ENCODE measurements around the gene PIPOX.
"Not testable (repeated sequence)": the region's sequence is repeated elsewhere in the genome, so short reads cannot be mapped to it uniquely, and the experiment has no call there.

PIPOX gene

DNA sequence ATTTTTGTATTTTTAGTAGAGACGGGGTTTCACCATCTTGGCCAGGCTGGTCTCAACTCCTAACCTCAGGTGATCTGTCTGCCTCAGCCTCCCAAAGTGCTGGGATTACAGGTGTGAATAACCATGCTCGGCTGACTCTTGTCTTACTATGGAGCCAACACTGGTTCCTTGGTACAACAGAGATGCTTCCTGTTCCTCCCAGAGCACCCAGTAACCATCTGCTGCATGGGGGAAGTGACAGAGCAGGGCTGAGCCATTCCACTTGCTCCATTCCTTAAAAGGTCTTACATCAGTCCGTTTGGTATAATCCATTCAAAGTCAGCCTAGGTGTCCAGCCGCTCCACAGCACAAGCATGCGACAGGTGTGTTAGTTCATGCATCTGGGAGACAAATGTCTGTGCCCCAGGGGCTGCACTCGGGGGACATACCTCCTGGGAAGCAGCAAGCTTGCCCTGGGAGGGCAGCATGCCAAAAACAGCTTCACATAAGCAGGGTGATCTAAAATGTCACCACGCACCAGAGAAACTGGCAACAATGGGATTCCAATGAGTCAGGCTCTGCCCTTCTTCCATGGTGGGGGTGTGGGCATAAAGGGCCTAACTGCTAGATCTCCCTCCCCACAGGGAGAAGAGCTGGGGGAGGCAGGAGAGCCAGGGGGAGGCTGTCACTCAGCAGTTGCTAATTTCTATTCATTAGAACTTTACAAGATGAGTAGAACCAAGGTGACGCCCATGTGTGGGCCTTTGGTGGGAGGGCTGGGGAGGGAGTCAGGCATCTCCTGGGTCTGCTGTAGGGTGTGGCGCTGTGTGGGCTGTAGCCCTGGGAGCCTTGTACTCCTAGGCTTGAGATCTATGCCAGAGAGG is 35.5 kb downstream of the PIPOX start:
- DNase-seq = peak; percentile 35 to 68

DNA sequence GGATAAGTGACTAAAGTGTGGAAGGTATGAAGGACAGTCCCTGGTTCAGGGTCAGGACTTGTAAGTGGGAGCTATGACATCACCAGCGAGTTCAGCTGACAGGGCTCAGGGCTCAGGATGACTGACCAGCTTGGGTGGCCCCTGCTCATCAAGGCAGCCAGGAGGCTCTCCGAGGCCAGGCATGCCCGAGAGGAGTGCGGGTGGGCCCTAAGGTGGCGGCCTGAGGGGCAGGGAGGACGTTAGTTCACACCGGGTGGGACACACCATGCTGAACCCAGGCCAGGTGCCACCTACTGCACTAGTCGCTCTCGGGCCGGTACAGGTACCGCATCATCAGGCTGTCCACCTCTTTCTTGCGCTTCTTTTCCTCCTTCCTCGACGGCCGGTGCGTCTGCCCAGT is 36.5 kb downstream of the PIPOX start:
- no peak for DNase-seq

DNA sequence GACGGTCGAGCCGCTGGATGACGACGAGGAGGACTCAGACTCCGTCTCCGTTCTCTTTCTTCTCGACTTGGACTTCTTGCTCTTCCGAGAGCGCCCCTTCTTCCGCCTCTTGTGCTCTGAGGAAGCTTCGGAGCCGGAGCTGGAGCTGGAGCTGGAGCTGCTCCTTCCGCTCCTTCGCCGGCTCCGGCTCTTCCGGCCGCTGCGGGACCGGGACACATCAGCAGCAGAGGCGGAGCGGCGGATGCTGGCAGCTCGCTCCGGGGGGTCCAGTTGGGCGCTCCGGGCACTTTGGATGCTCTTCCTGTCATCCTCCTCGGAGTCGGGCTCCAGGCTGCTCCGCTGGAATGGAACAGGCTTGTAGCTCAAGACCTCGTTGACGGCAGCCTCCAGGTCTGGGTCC is 36.9 kb downstream of the PIPOX start:
- no peak for DNase-seq

DNA sequence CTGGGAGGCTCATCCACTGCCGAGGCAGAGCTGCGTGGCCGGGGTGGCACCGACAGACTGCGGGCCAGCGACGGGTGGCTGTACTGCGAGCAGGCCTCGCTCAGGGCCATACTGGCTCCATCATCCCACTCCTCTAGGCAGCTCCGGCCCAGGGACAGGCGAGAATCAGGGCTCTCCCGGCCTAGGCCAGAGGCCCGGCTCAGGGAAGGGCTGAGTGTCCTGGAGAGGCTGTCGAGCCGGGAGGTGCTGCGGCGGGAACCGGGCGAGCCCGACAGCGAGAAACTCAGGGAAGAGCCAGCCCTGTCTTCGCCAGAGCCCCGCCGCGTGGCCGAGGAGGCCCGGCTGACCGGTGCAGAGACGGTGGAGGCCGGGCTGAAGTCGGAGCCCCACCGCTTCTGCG is 37.4 kb downstream of the PIPOX start:
- no peak for DNase-seq

DNA sequence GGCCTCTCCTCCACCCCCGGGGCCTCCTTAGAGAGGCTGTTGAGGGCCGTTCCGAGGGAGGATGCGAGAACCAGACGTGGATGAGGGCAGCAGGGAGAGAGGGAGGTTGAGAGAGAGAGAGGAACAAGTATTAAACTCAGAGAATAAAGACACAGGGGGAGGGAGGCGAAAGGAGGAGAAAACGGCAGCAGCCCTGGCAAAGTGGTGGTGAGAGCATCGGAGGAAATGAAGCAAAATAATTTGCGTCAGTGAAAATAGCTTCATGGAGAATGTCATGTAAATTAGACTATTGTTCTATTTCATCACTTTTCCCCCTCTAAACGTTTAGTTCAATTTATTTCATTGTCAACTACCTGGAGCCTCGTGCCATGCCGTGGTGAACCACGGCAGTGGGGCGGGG is 38.0 kb downstream of the PIPOX start:
- no peak for DNase-seq

DNA sequence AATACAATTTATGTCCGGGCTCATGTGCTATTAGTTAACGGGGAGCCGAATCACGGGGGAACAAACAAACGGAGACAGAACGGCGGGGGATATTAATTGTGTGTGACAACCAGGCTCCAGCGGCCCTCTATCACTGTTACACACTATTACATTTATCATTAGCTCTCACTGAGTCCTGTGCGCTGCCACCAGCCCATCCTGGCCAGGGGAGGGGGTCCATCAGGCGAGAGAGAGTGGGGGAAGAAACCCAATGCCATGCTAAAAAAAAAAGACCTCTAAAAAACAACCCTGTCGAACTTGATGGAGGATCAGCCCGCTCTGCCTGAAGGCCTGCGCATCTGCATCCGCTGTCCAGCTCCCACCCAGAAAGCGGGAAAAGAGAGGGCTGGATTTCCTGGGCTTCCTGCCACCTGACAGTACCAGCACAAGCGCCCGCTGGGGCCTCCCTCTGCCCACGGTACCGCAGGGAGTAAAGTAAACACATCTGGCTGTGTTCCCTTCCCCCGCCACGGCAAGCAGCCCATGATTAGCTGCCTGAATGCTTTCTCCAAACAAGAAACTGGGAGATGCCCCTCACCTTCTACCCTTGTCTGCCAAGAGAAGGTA is 41.7 kb downstream of the PIPOX start:
- DNase-seq = no peak

DNA sequence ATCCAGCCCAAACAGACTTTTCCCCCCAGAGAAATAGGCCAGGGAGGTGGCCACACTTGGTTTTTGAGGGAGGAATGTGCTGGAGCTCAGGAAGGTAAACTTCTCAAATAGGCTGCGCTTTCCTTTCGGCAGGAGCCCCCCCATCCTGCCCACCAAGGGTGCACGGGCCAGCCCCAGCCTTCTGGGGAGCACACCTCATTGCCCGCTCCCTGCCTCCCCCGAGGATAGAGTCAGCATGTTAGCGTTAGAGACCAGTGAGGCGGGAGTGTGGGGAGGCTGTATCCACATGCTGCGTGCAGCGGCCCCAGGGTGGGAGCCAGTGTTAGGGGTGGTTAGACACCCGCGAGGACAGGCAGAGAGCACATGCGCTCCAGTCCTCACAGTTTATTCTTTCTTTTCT is 42.3 kb downstream of the PIPOX start:
- DNase-seq = no peak

DNA sequence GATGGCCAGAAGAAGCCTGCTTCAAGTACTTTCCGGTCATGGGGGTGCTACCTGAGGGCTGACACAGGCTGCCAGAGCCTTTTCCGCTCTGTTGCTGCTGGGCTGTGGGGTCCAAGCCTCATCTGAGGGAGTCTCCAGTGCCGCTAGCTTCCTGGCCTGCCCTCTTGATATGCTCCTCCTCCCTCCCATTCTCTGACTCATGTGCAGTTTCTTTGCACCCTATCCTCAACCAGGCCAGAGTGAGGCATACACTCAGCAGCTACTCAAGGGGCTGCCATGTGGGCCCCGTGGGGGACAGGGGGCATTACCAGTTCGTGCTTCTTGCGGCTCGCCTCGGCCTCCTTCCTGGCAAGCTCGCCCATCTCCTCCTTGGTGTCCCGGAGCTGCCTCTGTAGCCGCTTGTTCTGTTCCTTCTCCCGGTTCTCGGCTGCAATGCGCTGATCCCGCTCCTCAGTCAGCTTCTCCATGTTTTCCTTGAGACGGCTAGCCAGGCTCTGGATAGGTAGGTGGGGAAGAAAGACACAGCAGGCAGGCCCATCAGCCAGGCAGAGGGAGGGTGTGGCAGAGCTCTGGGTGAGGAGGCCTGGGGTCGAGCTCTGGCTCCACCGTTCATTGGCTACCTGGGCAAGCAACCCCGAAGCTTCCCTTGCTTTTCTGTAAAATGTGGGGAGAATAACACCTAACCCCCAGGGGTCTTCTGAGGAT is 43.8 kb downstream of the PIPOX start:
- DNase-seq = no peak

DNA sequence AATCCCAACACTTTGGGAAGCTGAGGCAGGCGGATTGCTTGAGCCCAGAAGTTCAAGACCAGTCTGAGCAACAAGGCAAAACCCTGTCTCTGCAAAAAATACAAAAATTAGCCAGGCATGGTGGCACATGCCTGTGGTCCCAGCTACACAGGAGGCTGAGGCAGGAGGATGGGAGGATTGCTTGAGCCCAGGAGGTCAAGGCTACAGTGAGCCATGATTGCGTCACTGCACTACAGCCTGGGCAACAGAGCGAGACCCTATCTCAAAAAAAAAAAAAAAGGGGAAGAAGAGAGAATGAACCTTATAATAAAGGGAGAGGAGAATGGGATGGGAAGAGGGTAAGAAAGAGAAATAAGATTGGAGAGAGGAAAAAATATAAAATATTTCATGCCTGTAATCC is 45.8 kb downstream of the PIPOX start:
- not testable (repeated sequence) for DNase-seq

DNA sequence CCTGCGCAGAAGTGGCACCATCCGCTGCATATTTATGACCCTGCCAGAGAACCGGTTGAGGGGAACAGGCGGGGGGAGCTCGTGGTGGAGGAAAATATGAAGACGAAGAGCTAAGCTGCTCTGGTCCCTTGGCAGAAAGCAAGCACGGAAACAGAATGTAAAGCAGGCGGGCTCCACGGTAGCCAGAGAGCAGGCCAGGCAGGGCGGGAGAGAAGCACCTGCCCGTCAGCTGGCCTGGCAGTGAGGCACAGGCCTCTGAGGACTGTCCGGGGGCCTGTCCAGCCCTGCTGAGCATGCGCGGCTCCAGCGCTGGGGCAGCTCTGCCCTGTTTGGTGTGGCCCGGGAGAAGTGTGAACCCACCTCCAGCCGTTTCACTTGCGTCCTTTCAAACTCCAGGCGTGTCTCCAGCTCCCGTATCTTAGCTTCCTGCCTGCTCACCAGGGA is 46.7 kb downstream of the PIPOX start:
- DNase-seq = no peak

DNA sequence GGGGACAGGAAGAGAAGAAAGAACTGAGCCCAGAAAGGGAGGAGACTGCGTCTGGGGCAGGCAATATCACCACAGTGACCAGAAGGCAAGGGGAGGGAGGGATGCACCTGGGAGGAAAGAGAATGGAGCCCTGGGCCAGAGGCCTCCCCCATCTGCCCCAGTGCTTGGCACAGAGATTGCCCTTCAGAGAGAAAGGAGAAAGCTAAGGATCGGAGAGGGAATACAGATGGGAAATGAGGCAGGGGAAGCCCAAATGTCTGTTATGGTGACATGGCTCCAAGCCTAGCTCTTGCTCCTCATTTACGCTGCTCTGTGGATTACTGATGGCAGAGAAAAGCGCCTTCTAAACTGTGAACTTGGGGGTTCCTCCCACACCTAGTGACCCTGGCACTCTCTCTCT is 47.2 kb downstream of the PIPOX start:
- DNase-seq = no peak

DNA sequence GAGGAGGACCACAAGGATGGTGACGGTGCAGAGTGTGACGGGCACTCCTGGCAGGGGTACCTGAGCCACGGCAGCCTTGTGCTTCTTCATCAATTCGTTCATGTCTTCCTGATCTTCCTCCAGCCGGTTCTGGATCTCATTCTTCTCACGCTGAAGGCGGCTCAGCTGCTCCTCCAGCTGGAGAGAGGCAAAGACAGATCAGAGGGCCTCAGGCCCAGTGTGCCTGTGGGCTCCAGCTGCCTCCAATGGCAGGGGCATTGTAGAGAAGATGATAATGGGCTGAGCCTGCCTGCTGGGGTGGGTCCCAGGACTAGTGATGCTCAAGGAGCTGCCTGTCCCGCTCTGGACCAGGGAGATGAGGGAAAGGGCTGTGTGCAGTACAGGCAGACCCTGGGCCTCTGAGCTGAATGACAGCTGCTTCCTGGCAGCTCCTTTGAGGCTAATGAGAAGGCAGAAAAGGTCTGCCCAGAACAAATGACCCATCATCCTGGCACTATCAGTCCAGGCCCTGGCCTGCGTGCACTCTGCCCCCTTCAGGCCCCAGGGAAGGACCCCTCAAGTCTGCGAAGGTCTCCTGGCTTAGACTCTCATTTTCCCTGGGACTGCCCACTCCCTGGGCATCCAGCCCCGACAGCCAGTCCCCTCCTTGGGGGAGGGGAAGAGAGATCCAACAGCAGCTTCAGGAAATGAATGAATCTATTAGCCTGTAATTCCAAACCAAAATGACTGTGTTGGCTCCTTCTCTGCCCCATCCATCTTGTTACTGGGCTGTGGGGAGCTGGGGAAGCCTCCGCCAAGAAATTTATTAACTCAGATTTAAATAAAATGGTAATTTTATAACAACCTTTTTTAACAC is 48.0 kb downstream of the PIPOX start:
- no peak for DNase-seq

DNA sequence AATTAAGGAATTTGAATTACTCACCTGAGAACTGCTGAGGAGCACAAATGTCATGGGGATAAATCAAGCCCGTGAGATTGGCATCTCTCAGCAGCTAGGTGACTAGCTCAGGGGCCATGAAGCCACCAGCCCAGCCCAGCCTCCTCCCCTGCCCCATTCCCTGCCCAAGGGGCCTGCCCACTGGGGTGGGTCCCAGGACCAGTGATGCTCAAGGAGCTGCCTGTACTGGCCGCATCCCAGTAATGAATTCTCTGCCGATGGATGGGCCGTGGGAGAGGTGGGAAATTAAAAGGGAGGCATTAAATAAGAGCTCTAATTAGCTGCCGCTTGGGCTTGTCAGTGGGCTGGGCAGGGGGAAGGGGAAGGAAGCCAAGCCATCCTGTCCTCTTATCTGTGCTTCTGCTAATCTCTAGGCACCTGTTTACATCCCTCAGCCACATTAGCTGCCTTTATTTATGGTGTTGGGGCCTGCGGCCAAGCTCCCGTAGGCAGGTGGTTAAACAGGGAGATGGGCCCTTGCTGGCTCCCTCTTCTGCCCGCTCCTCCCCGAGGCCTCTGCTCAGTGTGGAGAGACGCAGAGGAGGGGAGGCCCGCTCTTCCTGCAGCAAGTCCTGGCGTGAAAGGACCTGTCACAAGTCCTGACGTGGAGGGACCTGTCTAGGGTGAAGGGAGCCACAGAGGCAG is 48.8 kb downstream of the PIPOX start:
- no peak for DNase-seq

DNA sequence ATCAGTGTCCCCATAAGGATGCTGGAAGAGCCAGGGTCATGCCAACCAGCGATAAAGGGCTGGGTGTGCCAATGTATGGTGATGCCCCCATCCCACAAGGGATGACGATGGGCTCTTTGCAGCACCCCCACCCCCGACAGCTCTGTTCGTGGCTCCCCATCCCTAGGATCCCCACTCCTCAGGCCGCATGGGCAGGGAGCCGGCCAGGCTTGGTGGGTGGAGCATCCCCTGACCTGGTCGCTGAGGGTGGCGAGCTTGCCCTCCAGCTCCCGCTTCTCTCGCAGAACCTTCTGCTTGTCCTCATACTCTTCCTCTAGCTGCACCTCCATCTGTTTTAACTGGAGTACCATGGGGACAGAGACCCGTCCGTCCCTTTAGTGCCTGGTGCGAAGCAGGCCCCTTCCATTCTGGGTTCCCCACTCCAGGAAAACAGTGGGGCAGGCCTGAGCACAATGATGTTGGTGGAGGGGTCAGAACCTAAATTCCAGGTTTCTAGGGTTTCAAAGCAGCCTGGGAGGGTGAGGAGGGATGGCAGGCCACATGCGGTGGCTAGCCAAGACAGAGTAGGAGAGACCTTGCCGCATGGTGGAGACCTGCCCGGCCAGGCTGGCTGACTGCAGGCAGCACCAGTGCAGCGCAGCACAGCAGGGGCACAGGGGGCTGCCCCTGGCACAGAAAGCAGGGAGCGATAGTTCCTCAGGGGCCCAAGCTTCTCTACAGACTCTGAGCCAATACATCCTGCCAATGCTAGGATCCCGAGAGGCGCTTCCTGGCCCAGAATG is 50.3 kb downstream of the PIPOX start:
- DNase-seq = no peak

DNA sequence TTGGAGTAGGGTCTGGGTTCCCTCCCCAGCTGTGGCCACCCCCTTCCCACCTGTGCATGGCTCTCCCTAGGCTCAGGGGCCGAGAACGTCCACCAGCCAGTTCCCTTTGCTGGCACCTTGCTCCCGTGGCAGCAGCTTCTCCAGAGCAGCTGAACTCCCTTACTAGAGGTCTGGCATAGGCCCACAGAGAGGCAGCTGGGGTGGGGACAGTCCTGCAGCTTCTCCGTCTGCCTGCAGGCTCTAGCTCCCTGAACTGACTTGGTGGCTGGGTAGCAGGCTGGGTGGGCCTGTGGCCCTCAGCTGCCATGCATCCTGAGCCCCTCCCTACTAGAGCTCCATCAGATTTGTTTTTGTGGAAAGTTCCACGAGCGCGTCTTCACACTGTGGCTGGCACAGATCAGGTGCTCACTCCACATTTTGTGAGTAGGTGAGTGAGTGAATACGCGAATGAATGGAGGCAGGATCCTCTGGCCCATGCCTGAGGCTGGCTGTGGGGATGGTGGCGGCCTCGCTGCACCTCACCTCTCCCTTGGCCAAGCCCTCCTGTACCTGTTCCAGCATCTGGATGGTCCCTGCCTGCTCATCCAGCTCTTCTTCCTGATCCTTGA is 51.3 kb downstream of the PIPOX start:
- no peak for DNase-seq

DNA sequence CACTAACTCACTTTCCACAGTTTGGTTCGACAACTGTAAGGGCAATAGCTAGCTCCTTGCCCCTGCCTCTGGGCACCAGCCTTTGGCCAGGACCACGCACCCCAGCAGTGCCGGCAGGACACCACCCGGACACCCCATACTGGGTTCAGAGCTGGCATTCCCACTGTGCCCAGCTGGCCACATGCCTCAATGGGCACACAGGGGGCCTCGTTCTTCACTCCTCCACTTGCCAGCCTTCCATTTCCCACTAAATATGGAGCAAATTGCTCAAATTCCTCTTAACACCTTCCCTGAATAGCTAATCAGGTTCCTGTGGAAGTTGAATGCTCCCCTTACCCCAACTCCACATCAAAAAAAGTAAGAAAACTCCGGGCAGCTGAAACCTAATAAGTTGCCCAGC is 52.5 kb downstream of the PIPOX start:
- DNase-seq = no peak

DNA sequence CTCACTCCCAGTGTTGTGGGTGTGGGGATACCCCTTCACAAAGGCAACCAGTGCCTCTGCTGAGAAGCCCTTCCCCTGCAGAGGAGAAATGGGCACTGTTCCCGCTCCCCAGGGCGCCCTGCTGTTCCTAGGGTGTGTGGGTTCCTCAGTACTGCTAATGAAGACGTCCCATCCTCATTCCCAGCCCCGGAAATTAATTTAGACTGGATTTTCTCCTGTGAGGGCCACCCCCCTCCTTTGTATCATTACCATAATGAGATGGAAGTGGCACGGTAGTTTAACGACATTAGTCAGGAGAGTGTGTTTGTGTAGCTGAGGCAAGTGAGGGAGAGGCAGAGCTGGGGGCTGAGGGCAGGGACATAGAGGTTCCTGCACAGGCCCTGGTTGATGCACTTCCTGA is 53.2 kb downstream of the PIPOX start:
- DNase-seq = no peak

DNA sequence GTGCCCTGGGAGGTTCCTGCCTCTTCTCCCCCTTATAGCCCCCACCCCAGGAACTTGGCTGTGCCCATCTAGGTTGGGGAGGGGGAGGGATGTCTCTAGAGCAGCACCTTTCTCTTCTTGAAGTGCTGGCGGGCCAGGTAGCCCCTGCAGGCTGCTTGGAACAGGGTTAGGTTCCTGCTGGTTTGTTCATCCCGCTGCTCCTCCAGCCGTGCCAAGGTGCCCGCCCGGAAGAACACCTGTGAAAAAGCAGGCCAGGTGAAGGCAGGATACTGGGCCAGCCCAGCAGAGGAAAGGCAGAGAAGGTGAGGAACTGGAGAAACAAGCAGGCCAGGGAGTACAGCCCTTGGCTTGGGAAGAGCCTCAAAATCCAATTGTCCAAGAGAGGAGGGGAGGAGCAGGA is 56.6 kb downstream of the PIPOX start:
- DNase-seq = no peak

DNA sequence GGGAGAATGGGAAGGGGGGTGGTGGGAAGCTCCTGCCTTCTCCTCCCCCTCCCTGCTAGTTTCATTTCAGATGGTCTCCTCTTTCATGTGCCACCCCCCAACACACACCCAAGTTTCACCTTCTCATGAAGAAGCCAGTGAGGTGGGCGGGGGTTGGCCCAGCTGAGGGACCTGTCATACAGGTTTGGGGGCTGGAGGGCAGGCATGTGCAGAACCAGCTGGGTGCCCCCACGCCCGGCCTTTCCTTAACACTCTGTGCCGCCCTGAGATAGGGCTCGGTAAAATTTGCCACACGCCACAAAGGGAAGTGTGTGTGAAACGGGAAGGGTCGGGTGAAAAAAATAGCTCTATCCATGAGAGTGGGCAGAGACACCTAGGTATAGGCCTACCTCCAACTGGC is 57.4 kb downstream of the PIPOX start:
- no peak for DNase-seq

DNA sequence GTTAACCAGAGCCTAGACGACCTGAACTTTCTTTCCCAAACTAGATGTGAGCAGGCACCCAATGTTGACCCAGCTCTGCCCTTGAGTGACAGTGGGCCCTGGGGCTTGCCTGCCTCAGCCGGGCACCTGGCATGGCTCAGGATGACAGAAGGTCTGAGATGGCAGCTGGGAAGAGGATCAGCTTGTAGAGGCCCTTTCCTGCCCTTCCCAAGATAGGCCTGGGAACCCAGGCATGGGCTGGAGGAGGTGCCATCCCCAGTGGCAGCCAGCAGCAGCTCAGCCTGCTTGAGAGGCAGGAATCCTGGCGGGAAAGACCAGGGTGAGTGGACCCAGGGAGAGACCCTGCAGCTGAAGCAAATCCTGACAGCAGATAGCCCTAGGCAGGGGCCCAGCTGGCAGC is 59.1 kb downstream of the PIPOX start:
- no peak for DNase-seq

DNA sequence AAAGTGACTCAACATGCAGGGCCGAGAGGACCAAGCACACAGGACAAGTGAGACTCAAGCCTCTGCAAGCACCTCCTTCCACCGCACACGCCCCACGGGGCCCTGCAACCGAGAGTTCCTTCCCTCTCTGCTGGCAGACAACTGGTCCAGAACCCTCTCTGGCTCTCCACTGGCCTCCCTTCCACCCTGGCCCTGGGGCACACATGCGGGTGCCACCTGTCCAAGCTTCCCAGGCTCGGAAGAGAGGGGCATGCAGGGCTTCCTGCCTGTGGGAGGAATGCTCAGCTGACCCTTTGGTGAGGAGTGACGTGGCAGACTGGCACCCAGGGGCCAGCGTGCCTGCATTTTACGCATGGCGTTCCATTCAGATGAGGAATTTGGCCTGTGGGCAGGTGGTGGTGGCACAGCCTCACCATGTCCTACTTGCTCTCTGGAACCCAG is 59.8 kb downstream of the PIPOX start:
- DNase-seq = no peak

All from inflammatory macrophage (primary cell).